ENCODE data around the gene TMEM115.

DNA sequence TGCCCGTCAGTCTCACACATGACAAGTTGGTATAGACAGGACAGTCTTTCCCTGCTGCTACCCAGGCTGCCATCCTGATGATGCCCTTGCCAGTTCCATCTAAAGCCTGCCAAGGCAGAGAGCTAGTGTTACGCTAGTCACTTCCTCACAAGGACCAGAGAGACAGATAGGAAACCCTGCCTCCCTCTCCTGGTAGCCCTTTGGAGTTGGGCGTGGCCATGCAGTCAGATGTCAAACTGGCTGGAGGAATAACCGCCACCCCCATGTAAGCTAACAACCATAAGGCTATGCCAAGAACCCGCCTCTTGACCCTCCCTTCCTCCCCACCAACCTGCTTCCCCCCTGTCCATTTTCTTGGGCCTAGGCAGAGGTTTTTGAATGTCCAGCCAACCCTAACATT lies 2.8 kb downstream of the TMEM115 start:
- TF ChIP-seq, protein P1, sequence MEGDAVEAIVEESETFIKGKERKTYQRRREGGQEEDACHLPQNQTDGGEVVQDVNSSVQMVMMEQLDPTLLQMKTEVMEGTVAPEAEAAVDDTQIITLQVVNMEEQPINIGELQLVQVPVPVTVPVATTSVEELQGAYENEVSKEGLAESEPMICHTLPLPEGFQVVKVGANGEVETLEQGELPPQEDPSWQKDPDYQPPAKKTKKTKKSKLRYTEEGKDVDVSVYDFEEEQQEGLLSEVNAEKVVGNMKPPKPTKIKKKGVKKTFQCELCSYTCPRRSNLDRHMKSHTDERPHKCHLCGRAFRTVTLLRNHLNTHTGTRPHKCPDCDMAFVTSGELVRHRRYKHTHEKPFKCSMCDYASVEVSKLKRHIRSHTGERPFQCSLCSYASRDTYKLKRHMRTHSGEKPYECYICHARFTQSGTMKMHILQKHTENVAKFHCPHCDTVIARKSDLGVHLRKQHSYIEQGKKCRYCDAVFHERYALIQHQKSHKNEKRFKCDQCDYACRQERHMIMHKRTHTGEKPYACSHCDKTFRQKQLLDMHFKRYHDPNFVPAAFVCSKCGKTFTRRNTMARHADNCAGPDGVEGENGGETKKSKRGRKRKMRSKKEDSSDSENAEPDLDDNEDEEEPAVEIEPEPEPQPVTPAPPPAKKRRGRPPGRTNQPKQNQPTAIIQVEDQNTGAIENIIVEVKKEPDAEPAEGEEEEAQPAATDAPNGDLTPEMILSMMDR (IDR thresholded peaks at IDR 0.05) = no peak
- no peak for TF ChIP-seq POLR2AphosphoS5 (IDR thresholded peaks at IDR 0.05)
- TF ChIP-seq POLR2A (IDR thresholded peaks at IDR 0.05) = no peak
- no peak for TF ChIP-seq EP300 (IDR thresholded peaks at IDR 0.05)
